Testis (tissue), 3 donors: Measurements from ENCODE around the gene MARK2. TPM values are rescaled to one million over a fixed set of nuclear protein-coding genes. Genes with fewer than 3 reads are reported as not detected.

Experiments used
- DNase-seq: peaks from one replicate; pipeline ENCODE4 v3.0.0-alpha.2; 2019
- H3K27ac ChIP-seq, 2 donors: fragments of 200-600 bp; sonication (generic); one replicate each; pipeline ENCODE4 v1.5.1; 2019
- H3K27me3 ChIP-seq: fragments of 200-600 bp; sonication (generic); one replicate; pipeline ENCODE4 v1.5.1; 2019
- H3K36me3 ChIP-seq: fragments of 200-600 bp; sonication (generic); one replicate; pipeline ENCODE4 v1.5.1; 2017; ENCODE audit warnings: low read depth; ENCODE audit errors: missing control alignments
- H3K4me1 ChIP-seq: fragments of 200-600 bp; sonication (generic); one replicate; pipeline ENCODE4 v1.5.1; 2019
- H3K4me3 ChIP-seq, 2 donors: fragments of 200-600 bp; sonication (generic); one replicate each; pipeline ENCODE4 v1.5.1; 2017 to 2019
- H3K9me3 ChIP-seq: fragments of 200-600 bp; sonication (generic); one replicate; pipeline ENCODE4 v1.5.1; 2017
- CTCF ChIP-seq, 3 experiments: fragments of 450-650 bp in 2 of 3; fragments of 200-600 bp in 1 of 3; sonication (generic) in 1 of 3; IDR thresholded peaks; one replicate each; pipeline ENCODE4 v1.5.1; 2016 to 2019; ENCODE audit warnings: antibody characterized with exemption in 3 of 3, mild to moderate bottlenecking in 2 of 3, moderate library complexity in 1 of 3
- POLR2A ChIP-seq: fragments of 450-650 bp; IDR thresholded peaks from one replicate; pipeline ENCODE4 v1.6.1; 2017; ENCODE audit warnings: antibody characterized with exemption, mild to moderate bottlenecking, moderate library complexity
- WGBS, 2 donors: methylation state at CpG; one replicate each; pipeline ENCODE4 v1.1.5; 2018; 5-methylcytosine and 5-hydroxymethylcytosine counted together
- intact Hi-C: fragments of 100-400 bp; cut with DNase I; formaldehyde crosslinking; loops from one replicate; pipeline ENCODE4 v1.15.1; 2023; ENCODE audit warnings: low total_unique reads
- polyA plus RNA-seq: library from polyadenylated mRNA; stranded (reverse); fragments of 350-450 nt; fragmentation: Illumina TruSeq; extraction: RNeasy Lipid Tissue Mini Kit (QIAGEN cat#74804); gene quantifications from one replicate; pipeline ENCODE4 v1.2.3, GENCODE V29; 2014; ENCODE audit warnings: low read depth, low replicate concordance; ENCODE audit not compliant: insufficient read depth
- total RNA-seq, 2 donors: library from RNA; depleted of rRNA; stranded (reverse); fragments of >200 nt; gene quantifications; one replicate each; pipeline ENCODE4 v1.2.3, GENCODE V29; 2016

The MARK2 gene
- total and polyA plus RNA-seq, 3 donors from 2014 or later: 24.7 to 52.8 (median 51.7) TPM

- intact Hi-C loops: no loop called here
- Histone ChIP-seq H3K9me3 (no peaks in the 10 kb centered on the region), H3K4me1 (peaks cover 3% of the 10 kb centered on the region), H3K36me3 (no peaks in the 10 kb centered on the region), H3K27me3 (no peaks in the 10 kb centered on the region), H3K4me3 (no peak overlapping the region), H3K27ac (no peak overlapping the region)
- DNase-seq: no peak
- WGBS, 2 donors: 91 to 94% methylated on average over 6 of the region's 6 CpGs
- TF ChIP-seq POLR2A (no peak), CTCF (IDR thresholded peaks at IDR 0.05) (no peak)
Observed at GRCh38 chr11:63816166-63816565, 22.7 kb upstream of the MARK2 start.

GRCh38 chr11:63816732-63817131 is 22.2 kb upstream of the MARK2 start:
- intact Hi-C loops: no loop called here
- DNase-seq: no peak
- no peak overlapping the region for H3K4me3 ChIP-seq
- peaks cover 3% of the 10 kb centered on the region for H3K4me1 ChIP-seq
- 95 to 100% methylated on average over 3 of the region's 3 CpGs for WGBS, 2 donors
- TF ChIP-seq CTCF (IDR thresholded peaks at IDR 0.05): no peak
- no peak for TF ChIP-seq POLR2A
- H3K36me3 ChIP-seq: no peaks in the 10 kb centered on the region
- no peak overlapping the region for H3K27ac ChIP-seq
- no peaks in the 10 kb centered on the region for H3K27me3 ChIP-seq
- no peaks in the 10 kb centered on the region for H3K9me3 ChIP-seq

- Histone ChIP-seq H3K27ac (no peak overlapping the region), H3K27me3 (no peaks in the 10 kb centered on the region), H3K36me3 (no peaks in the 10 kb centered on the region), H3K9me3 (no peaks in the 10 kb centered on the region), H3K4me1 (no peaks in the 10 kb centered on the region), H3K4me3 (no peak overlapping the region)
- intact Hi-C loops: no loop called here
- 93 to 95% methylated on average over 23 to 27 of the region's 27 CpGs for WGBS, 2 donors
- TF ChIP-seq POLR2A (no peak), CTCF (IDR thresholded peaks at IDR 0.05) (no peak)
- DNase-seq: no peak
Observed at GRCh38 chr11:63817758-63818498, 21.0 kb upstream of the MARK2 start.

GRCh38 chr11:63818609-63819008 is 20.3 kb upstream of the MARK2 start:
- 94 to 95% methylated on average over 18 to 19 of the region's 19 CpGs for WGBS, 2 donors
- H3K4me3 ChIP-seq: no peak overlapping the region
- intact Hi-C loops: no loop called here
- no peaks in the 10 kb centered on the region for H3K36me3 ChIP-seq
- H3K9me3 ChIP-seq: no peaks in the 10 kb centered on the region
- DNase-seq: no peak
- no peak overlapping the region for H3K27ac ChIP-seq
- TF ChIP-seq POLR2A (no peak), CTCF (IDR thresholded peaks at IDR 0.05) (no peak)
- no peaks in the 10 kb centered on the region for H3K4me1 ChIP-seq
- H3K27me3 ChIP-seq: no peaks in the 10 kb centered on the region

GRCh38 chr11:63821411-63821810 is 17.5 kb upstream of the MARK2 start:
- no peak overlapping the region for H3K4me3 ChIP-seq
- WGBS, 2 donors: 89 to 90% methylated on average over 5 of the region's 5 CpGs
- no peak for DNase-seq
- no peaks in the 10 kb centered on the region for H3K9me3 ChIP-seq
- H3K27me3 ChIP-seq: no peaks in the 10 kb centered on the region
- H3K36me3 ChIP-seq: no peaks in the 10 kb centered on the region
- intact Hi-C loops: no loop called here
- no peak for TF ChIP-seq POLR2A
- TF ChIP-seq CTCF (IDR thresholded peaks at IDR 0.05): no peak
- H3K27ac ChIP-seq: no peak overlapping the region
- H3K4me1 ChIP-seq: no peaks in the 10 kb centered on the region
